NCI-H1092 treated with DMSO at 0.1 percent for 48 hours (cell line): ENCODE data around the gene BANP.
"Not testable (repeated sequence)": the region's sequence is repeated elsewhere in the genome, so short reads cannot be mapped to it uniquely, and the experiment has no call there.

Experiments
- DNase-seq: peaks from one replicate; lab custom pipeline; 2025; lab: John Stamatoyannopoulos, UW

Gene BANP

GRCh38 chr16:88102597-88102996 lies 151.4 kb downstream of the BANP start:
- DNase-seq: no peak

DNA sequence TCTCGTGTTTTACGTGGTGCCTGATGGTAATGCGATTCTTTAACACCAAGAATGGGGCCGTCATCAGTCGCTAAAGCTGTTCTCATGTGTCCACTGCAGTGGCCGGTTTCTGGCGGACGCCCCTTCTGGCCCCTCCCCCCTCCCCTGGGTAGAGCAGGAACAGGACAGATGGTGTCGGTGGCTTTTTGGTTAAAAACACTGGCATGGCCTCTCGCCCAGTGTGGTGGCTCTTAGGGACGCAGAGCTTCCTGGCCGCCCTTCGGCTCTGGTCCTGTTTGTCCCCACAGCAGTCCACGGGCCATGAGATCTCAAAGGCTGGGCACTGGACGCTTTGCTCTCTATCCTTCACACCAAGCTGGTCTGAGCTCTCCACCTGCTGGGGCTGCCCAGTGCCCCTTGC lies 151.8 kb downstream of the BANP start:
- no peak for DNase-seq

GRCh38 chr16:88103581-88104188 lies 152.5 kb downstream of the BANP start:
- DNase-seq: no peak

- not testable (repeated sequence) for DNase-seq
Measured at GRCh38 chr16:88104363-88104762, 153.1 kb downstream of the BANP start.

DNA sequence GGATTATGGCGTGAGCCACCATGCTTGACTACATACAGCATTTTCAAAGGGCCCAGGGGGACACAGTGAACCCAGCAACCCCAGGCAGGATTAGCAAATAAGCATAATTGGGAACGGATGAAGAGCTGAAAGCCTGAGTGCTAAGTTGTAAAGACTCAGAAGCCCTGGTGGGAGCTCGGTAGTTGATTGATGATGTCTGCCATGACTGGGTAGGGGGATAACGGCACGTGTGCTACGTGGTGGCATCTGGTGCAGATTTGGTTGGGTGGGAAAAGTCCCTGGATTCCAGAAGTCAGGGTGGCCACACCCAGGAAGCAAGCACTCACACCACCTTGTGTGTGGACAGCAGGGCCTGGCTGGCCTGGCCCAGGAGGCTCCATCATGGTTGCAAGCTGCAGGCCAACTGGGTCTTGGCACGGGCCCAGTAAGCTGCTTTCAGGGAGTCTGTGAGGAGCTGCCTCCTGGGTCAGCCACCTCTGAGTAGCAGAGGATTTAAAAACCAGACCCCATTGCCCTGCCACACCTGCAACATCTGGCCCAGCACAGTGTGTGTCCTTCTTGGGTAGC lies 154.4 kb downstream of the BANP start:
- not testable (repeated sequence) for DNase-seq

DNA sequence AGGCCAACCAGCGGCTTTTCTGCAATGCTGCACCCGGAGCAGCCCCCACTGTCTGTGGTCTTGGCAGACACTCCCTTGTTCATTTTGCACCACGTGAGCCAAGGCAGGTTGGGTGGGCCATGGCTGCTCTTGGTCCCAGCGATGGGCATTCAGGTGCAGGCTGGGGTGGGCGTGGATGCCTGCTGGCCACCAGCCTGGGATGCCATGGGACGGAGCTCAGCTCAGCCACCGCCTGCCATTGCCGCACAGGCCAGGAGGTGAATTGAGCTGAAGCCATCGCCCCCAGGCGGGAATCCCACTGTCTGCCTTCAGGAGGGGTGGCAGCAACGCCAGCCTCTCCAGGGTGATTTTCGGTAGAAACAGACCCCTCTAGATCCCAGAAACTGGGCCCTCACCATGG lies 155.3 kb downstream of the BANP start:
- DNase-seq: not testable (repeated sequence)

- DNase-seq: no peak
Measured at GRCh38 chr16:88108762-88109161, 157.5 kb downstream of the BANP start.

DNA sequence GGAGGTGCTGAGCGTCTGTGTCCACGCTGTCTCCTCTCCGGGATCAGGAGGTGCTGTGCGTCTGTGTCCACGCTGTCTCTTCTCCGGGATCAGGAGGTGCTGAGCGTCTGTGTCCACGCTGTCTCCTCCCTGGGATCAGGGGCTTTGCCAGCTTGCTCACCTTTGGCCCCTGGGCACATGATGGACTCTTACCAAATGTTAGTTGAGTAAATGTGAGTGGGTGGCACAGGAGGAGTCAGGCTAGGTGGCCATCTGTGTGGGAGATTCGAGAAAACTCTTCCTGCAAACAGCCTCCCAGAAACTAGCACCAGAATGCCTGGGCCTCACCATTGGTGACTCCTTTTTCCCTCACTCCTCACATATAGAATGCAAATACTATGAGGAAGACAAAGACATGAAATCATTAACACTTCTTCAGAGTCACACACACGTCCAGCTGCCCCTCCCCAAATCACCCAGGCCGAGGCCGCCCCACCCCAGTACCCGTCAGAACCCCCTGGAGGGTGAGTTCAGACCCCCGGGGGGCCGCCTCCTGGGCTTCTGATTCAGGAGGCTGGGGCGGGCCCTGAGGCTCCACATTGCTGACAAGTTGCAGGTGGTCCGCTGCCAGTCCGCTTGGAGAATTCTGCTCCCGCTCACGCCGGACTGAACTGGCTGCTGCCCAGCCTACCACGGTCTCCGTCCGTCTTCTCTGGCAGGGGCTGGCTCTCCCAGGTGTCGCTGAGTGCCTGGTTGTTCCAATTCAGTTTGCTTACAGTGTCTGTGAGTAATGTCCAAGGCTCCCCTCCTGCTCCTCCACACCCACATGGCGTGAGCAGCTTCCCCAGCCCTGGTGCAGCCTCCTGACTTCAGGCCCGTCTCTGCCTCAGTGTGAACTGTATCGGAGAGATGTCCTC lies 158.7 kb downstream of the BANP start:
- not testable (repeated sequence) for DNase-seq

- not testable (repeated sequence) for DNase-seq
Measured at GRCh38 chr16:88110875-88111494, 159.8 kb downstream of the BANP start.

DNA sequence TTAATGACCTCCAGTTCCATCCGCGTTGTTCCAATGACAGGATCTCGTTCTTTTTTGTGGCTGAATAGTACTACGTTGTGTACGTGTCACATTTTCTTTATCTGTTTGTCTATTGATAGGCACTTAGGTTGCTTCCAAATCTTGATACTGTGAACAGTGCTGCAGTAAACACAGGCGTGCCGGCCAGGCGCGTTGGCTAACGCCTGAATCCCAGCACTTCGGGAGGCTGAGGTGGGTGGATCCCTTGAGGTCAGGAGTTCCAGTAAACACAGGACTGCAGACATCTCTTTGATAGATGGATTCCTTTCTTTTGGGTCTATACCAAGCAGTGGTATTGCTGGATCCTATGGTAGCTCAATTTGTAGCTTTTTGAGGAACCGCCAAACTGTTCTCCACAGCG lies 160.7 kb downstream of the BANP start:
- not testable (repeated sequence) for DNase-seq

DNA sequence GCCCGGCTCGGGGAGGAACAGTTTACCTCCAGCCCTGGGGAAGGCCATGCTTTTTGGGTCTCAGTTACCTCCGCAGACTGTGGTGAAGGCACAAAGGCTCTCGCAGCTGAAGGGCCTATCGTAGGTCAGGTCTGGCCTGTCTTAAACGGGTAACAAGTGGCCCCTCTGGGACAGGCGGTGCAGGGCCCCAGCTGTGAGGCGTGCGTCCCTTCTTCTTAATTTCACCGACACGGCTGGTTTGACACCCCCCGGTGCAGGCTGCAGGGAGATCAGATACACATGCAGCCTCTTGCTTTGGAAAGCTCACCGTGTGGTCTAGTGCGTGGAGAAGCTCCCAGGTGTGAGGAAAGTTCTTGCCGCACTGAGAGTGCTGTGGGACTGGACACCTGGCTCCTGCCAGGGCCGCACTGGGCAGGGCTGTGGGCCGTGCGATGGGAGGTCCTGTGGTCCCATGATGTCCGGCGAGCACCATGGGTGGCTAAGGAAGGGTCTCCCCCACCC lies 162.4 kb downstream of the BANP start:
- no peak for DNase-seq

DNA sequence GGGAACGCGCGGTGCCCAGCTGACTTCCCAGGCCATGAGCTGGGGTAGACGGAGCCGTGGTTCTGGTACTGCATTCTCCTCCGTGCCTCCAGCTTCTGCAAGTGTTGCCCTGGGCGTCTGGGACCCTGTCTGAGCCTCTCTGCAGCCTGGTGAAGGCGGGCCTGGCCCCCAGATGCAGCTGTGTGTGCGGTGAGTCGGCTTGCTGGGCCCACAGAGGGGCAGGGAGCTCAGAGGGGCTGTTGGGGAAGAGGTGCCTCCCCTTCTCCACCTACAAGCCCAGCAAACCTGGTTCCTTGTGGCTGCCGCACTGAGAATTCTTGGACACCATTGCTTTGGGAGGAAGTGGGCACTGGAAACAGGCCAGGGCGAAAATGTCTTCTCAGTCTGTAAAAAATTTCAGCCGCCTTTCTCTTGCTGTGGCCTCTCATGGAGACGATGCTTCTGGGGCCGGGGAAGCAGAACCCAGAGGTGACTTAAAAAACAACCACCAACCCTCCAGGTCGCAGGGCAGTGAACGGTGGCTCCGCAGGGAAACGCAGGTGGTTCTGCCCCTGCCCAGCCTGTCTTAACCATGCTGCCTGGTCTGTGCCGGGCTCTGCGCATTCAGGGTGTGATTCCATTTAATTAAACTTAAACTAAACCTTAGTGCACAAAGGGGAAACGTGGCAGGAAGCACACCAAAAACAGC lies 163.5 kb downstream of the BANP start:
- DNase-seq: not testable (repeated sequence)

- DNase-seq: peak; percentile 14
Measured at GRCh38 chr16:88116121-88116520, 164.9 kb downstream of the BANP start.

GRCh38 chr16:88117476-88117868 lies 166.2 kb downstream of the BANP start:
- no peak for DNase-seq

DNA sequence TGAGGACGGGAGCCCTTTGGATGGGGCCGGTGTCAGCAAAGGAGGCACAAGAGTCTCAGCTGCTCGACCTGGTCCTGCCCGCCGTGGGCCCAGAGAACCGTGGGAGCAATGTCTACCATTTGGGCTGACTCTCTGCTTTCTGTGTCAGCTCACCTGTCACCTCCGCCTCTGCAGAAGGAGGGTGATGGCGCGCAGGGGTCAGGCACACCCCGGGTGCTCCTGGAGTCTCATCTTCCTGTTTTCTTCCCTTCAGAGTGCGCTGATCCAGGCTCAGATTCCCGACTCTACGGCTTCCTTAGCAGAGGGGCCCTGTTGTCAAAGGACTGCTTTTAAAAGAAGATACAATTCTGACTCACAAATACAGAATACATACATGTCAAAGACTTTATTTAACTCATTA lies 167.1 kb downstream of the BANP start:
- DNase-seq: no peak

DNA sequence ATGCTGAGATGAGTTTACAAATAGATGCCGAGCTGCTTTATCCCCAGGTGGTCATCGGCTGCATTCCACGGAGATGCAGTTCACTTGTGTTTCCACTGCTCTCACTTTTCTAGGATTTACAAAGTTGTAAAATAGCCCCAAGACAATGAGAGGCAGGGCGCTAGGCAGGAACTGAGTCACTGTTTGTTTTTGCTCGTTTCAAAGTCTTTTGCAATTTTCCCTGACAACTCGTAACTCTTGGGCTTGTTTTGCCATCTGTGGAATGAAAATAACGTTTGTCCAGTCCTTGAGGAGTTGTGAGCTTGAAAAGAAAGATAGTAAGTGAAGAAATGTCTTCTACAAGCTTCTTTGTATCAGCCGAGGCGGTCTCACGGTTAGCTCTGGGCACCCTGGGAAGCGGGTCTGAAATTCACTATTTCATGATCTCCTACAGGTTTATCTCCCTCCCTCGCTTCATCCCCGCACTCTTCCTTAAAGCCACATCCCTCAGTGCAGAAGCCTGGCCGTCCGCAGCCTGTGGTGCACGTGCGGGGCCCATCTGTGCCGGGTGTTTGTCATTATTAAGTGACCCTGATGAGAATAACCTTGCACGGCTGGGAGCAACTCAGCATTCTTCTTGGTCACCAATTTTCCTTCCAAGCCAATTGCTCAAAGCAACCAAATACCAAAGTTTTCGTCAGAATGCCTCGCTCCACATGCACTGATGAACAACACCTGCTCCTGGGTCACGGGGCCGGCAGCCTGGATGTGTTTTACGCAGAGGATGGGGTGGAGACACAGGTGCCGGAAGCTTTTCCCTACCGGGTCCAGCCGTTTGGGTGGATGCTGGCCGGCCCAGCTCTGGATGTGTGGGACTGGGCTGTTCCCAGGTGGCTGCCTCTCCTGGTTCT lies 167.9 kb downstream of the BANP start:
- DNase-seq: not testable (repeated sequence)

- not testable (repeated sequence) for DNase-seq
Measured at GRCh38 chr16:88119881-88120751, 168.9 kb downstream of the BANP start.

- no peak for DNase-seq
Measured at GRCh38 chr16:88120812-88121211, 169.6 kb downstream of the BANP start.

DNA sequence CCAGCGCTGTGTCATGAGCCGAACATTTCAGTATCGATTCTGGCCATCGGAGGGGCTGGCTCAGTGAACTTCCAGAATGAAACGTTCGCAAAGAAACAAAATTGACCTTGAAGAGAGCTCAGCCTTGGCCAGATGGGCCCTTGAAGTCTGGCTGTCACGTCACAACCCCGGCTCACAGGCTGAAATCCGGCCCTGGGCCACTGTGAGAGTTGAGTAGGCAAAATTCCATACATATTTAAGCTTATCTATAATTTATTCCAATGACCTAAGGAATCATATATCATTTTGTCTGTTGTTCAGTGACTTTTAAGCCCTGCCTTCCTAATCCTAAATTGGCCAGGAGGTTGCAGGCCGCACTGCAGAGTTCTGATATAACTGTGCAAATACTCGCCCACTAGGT lies 170.2 kb downstream of the BANP start:
- not testable (repeated sequence) for DNase-seq
